GM23338 (cell line): Measurements from ENCODE around the gene RCC2. TPM values are rescaled to one million over a fixed set of nuclear protein-coding genes. Genes with fewer than 3 reads are reported as not detected.

ENCODE experiments used
- ATAC-seq: fragments of 200-7000 bp; cut with Tn5 transposase; 3 replicates; pipeline ENCODE4 v1.9.1; 2020
- DNase-seq: peaks from one replicate; pipeline ENCODE4 v3.0.0-alpha.2; 2015; ENCODE audit warnings: low spot score
- H2AFZ ChIP-seq: fragments of 200-600 bp; sonication (generic); 2 replicates; pipeline ENCODE4 v1.8.0; 2016; ENCODE audit warnings: antibody characterized with exemption, mild to moderate bottlenecking, moderate library complexity
- H3F3A ChIP-seq: fragments of 200-600 bp; sonication (generic); replicated peaks from 2 replicates; pipeline ENCODE4 v1.8.0; 2017; ENCODE audit warnings: antibody characterized with exemption, mixed run types, low read depth
- H3K27ac ChIP-seq: fragments of 200-600 bp; sonication (generic); 2 replicates; pipeline ENCODE4 v1.6.1; 2016; ENCODE audit warnings: low read depth
- H3K27me3 ChIP-seq: fragments of 200-600 bp; sonication (generic); 2 replicates; pipeline ENCODE4 v1.8.0; 2016; ENCODE audit warnings: mild to moderate bottlenecking, mixed run types, moderate library complexity; ENCODE audit not compliant: insufficient read depth
- H3K36me3 ChIP-seq: fragments of 200-600 bp; sonication (generic); 2 replicates; pipeline ENCODE4 v1.8.0; 2016; ENCODE audit warnings: mild to moderate bottlenecking; ENCODE audit not compliant: insufficient read depth
- H3K4me1 ChIP-seq: fragments of 200-600 bp; sonication (generic); 2 replicates; pipeline ENCODE4 v1.8.0; 2016; ENCODE audit warnings: mild to moderate bottlenecking, moderate library complexity; ENCODE audit not compliant: insufficient read depth
- H3K4me2 ChIP-seq: fragments of 200-600 bp; sonication (generic); 2 replicates; pipeline ENCODE4 v1.7.1; 2017; ENCODE audit warnings: mixed run types
- H3K4me3 ChIP-seq: fragments of 200-600 bp; sonication (generic); 2 replicates; pipeline ENCODE4 v1.6.1; 2016; ENCODE audit warnings: mixed run types
- H3K79me2 ChIP-seq: fragments of 200-600 bp; sonication (generic); replicated peaks from 2 replicates; pipeline ENCODE4 v1.8.0; 2017; ENCODE audit warnings: mild to moderate bottlenecking; ENCODE audit not compliant: insufficient read depth
- H3K9me2 ChIP-seq: fragments of 200-600 bp; sonication (generic); 2 replicates; pipeline ENCODE4 v1.8.0; 2017; ENCODE audit not compliant: insufficient read depth
- H4K20me1 ChIP-seq: fragments of 200-600 bp; sonication (generic); replicated peaks from 2 replicates; pipeline ENCODE4 v1.8.0; 2017; ENCODE audit warnings: mild to moderate bottlenecking; ENCODE audit not compliant: insufficient read depth
- H3K27ac Mint-ChIP-seq: 2 replicates; pipeline ENCODE4 v1.8.0; 2020; ENCODE audit warnings: inconsistent platforms, mild to moderate bottlenecking, moderate library complexity, mixed read lengths
- H3K27me3 Mint-ChIP-seq: 3 replicates; pipeline ENCODE4 v1.8.0; 2022; ENCODE audit warnings: low read depth, mild to moderate bottlenecking, moderate library complexity, mixed read lengths, inconsistent platforms; ENCODE audit not compliant: insufficient read depth, poor library complexity
- H3K36me3 Mint-ChIP-seq: 3 replicates; pipeline ENCODE4 v1.8.0; 2021; ENCODE audit warnings: low read depth, mild to moderate bottlenecking, inconsistent platforms, moderate library complexity, mixed read lengths
- H3K4me1 Mint-ChIP-seq: 3 replicates; pipeline ENCODE4 v1.8.0; 2020; ENCODE audit warnings: mild to moderate bottlenecking, inconsistent platforms, mixed read lengths
- H3K4me3 Mint-ChIP-seq: 3 replicates; pipeline ENCODE4 v1.8.0; 2021; ENCODE audit warnings: moderate library complexity, mild to moderate bottlenecking, inconsistent platforms, mixed read lengths
- H3K9me3 Mint-ChIP-seq: 3 replicates; pipeline ENCODE4 v1.8.0; 2020; ENCODE audit warnings: moderate library complexity, mild to moderate bottlenecking, inconsistent platforms, mixed read lengths
- CREB1 ChIP-seq: fragments of 250-450 bp; sonication (Bioruptor Pico); IDR thresholded peaks from 2 replicates; pipeline ENCODE4 v1.5.0; 2020; ENCODE audit warnings: low read depth, mild to moderate bottlenecking, moderate library complexity
- CTCF ChIP-seq, 2 experiments: fragments of 200-600 bp in 1 of 2; sonication (generic) in 1 of 2; conservative IDR thresholded peaks; 2 replicates each; pipeline versions ENCODE4 v1.5.1 to v1.6.1; 2016 to 2017; ENCODE audit warnings: antibody characterized with exemption in 2 of 2, low read depth in 2 of 2, mild to moderate bottlenecking in 2 of 2, moderate library complexity in 1 of 2
- EZH2 ChIP-seq: fragments of 200-600 bp; sonication (generic); IDR thresholded peaks from one replicate; pipeline ENCODE4 v1.8.0; 2017; ENCODE audit warnings: antibody characterized with exemption, mild to moderate bottlenecking, low read depth; ENCODE audit not compliant: unreplicated experiment
- EZH2phosphoT487 ChIP-seq: fragments of 200-600 bp; sonication (generic); IDR thresholded peaks from one replicate; pipeline ENCODE4 v1.8.1; 2018; ENCODE audit warnings: antibody characterized with exemption; ENCODE audit not compliant: unreplicated experiment
- JUNB ChIP-seq: IDR thresholded peaks from one replicate; pipeline ENCODE4 v1.6.1; 2016; ENCODE audit warnings: antibody characterized with exemption; ENCODE audit not compliant: unreplicated experiment
- NANOG ChIP-seq: IDR thresholded peaks from 2 replicates; pipeline ENCODE4 v1.6.1; 2016; ENCODE audit warnings: antibody characterized with exemption, borderline replicate concordance
- POLR2AphosphoS5 ChIP-seq: IDR thresholded peaks from 2 replicates; pipeline ENCODE4 v1.6.1; 2016; ENCODE audit warnings: antibody characterized with exemption, low read depth
- REST ChIP-seq: IDR thresholded peaks from one replicate; pipeline ENCODE4 v1.6.1; 2018; ENCODE audit warnings: antibody characterized with exemption; ENCODE audit not compliant: unreplicated experiment
- STAT1 ChIP-seq: IDR thresholded peaks from one replicate; pipeline ENCODE4 v1.6.1; 2016; ENCODE audit warnings: antibody characterized with exemption; ENCODE audit not compliant: unreplicated experiment
- ZNF114 ChIP-seq: fragments of 250-450 bp; sonication (Bioruptor Pico); IDR thresholded peaks from 2 replicates; pipeline ENCODE4 v1.5.0; 2020; ENCODE audit warnings: mild to moderate bottlenecking, moderate library complexity
- ZNF331 ChIP-seq: fragments of 250-450 bp; sonication (Bioruptor Pico); IDR thresholded peaks from 2 replicates; pipeline ENCODE4 v1.5.0; 2020; ENCODE audit warnings: low read depth, mild to moderate bottlenecking, moderate library complexity
- ZNF462 ChIP-seq: fragments of 250-450 bp; sonication (Bioruptor Pico); IDR thresholded peaks from 2 replicates; pipeline ENCODE4 v1.5.0; 2020; ENCODE audit warnings: mild to moderate bottlenecking, moderate library complexity
- polyA plus RNA-seq: library from polyadenylated mRNA; unstranded; fragments of >200 nt; fragmentation: Nextera tagmentation; extraction: Ambion mirVana; gene quantifications from 2 replicates; pipeline ENCODE4 v1.2.1, GENCODE V29; 2016
- total RNA-seq: library from RNA; depleted of rRNA; stranded (reverse); fragments of >200 nt; shearing (Covaris generic); gene quantifications from 2 replicates; pipeline ENCODE4 v1.2.3, GENCODE V29; 2014

The RCC2 gene
- total and polyA plus RNA-seq, 2 experiments from 2014 or later: 97.1 to 386 TPM

GRCh38 chr1:17361687-17362086 lies 77.8 kb downstream of the RCC2 start:
- H3K9me2 ChIP-seq: no peaks in the 10 kb centered on the region
- H3K27me3 Mint-ChIP-seq: peaks cover 3% of the 10 kb centered on the region
- H3K4me2 ChIP-seq: no peak overlapping the region
- H3K79me2 ChIP-seq: no peaks in the 10 kb centered on the region
- no peaks in the 10 kb centered on the region for H3K36me3 ChIP-seq
- H2AFZ ChIP-seq: no peak overlapping the region
- no peaks in the 10 kb centered on the region for H3K27me3 ChIP-seq
- no peaks in the 10 kb centered on the region for H3K36me3 Mint-ChIP-seq
- H3K27ac ChIP-seq: no peak overlapping the region
- TF ChIP-seq REST: no peak
- no peak for TF ChIP-seq EZH2
- TF ChIP-seq ZNF462 (CRISPR knock-in tag): no peak
- no peak for TF ChIP-seq STAT1
- TF ChIP-seq JUNB: no peak
- no peak for TF ChIP-seq CREB1 (CRISPR knock-in tag)
- no peak for TF ChIP-seq ZNF331 (CRISPR knock-in tag)
- TF ChIP-seq NANOG: no peak
- no peak for TF ChIP-seq POLR2AphosphoS5
- no peak for TF ChIP-seq CTCF (conservative IDR thresholded peaks at IDR 0.05; ENCODE audit: low read depth in 2 of 2)
- no peak for TF ChIP-seq ZNF114 (CRISPR knock-in tag)
- TF ChIP-seq EZH2phosphoT487: no peak
- H3K27ac Mint-ChIP-seq: no peak overlapping the region
- H3K9me3 Mint-ChIP-seq: no peaks in the 10 kb centered on the region; the same call in 2 of the 3 replicates
- H3K4me1 Mint-ChIP-seq: peaks cover 4% of the 10 kb centered on the region; the same call in 2 of the 3 replicates
- H4K20me1 ChIP-seq: no peaks in the 10 kb centered on the region
- H3F3A ChIP-seq: no peaks in the 10 kb centered on the region
- no peak overlapping the region for H3K4me3 ChIP-seq
- ATAC-seq (no peak), DNase-seq (no peak)
- H3K4me1 ChIP-seq: no peaks in the 10 kb centered on the region
- H3K4me3 Mint-ChIP-seq: no peak overlapping the region
